Upper lobe of left lung (tissue), 6 donors: Measurements from ENCODE around the gene TMPRSS6. TPM values are rescaled to one million over a fixed set of nuclear protein-coding genes. Genes with fewer than 3 reads are reported as not detected.
A peak's percentile ranks its signal among the peaks of the same experiment; 100 is the strongest.

Experiments used
- ATAC-seq, 2 donors: fragments of 200-7000 bp; cut with Tn5 transposase; one replicate each; pipeline ENCODE4 v1.9.1; 2022; ENCODE audit warnings: mild to moderate bottlenecking in 2 of 2, moderate library complexity in 2 of 2; ENCODE audit not compliant: low FRiP score in 2 of 2
- DNase-seq, 2 donors: peaks; one replicate each; pipeline ENCODE4 v3.0.0-alpha.2; 2019 to 2020
- H3K27ac ChIP-seq, 4 donors: fragments of 200-600 bp; sonication (generic); one replicate each; pipeline ENCODE4 v1.5.1; 2016 to 2019
- H3K27me3 ChIP-seq, 4 donors: fragments of 200-600 bp; sonication (generic); one replicate each; pipeline ENCODE4 v1.5.1; 2017 to 2019
- H3K36me3 ChIP-seq, 4 donors: fragments of 200-600 bp; sonication (generic); one replicate each; pipeline ENCODE4 v1.5.1; 2016 to 2019
- H3K4me1 ChIP-seq, 4 donors: fragments of 200-600 bp; sonication (generic); one replicate each; pipeline ENCODE4 v1.5.1; 2018 to 2019
- H3K4me3 ChIP-seq, 4 donors: fragments of 200-600 bp; sonication (generic); one replicate each; pipeline ENCODE4 v1.5.1; 2017 to 2019; ENCODE audit warnings: mild to moderate bottlenecking in 2 of 4, moderate library complexity in 1 of 4
- H3K9me3 ChIP-seq, 4 donors: fragments of 200-600 bp; sonication (generic); one replicate each; pipeline ENCODE4 v1.5.1; 2018 to 2019
- EP300 ChIP-seq, 4 donors: sonication (generic); formaldehyde crosslinking; IDR thresholded peaks; one replicate each; pipeline ENCODE4 v1.5.1; 2017; ENCODE audit warnings: antibody characterized with exemption in 4 of 4, control low read depth in 2 of 4
- POLR2A ChIP-seq, 4 donors: fragments of 450-650 bp; IDR thresholded peaks; one replicate each; pipeline ENCODE4 v1.5.1; 2016 to 2017; ENCODE audit warnings: antibody characterized with exemption in 4 of 4, mild to moderate bottlenecking in 2 of 4
- POLR2AphosphoS5 ChIP-seq, 2 donors: sonication (generic); formaldehyde crosslinking; IDR thresholded peaks; one replicate each; pipeline ENCODE4 v1.5.1; 2017; ENCODE audit warnings: antibody characterized with exemption in 2 of 2
- WGBS, 2 donors: methylation state at CpG; one replicate each; pipeline ENCODE4 v1.1.5; 2017 to 2018; 5-methylcytosine and 5-hydroxymethylcytosine counted together
- total RNA-seq, 6 donors: library from RNA; depleted of rRNA in 4 of 6; stranded (reverse); fragments of >200 nt in 4 of 6; gene quantifications; one replicate each; pipeline versions ENCODE4 v1.1.0 to v1.2.1, GENCODE V29; 2016 to 2021
- TF ChIP-seq, protein P1 (sequence below), 6 experiments: fragments of 450-650 bp in 4 of 6; fragments of 200-600 bp in 2 of 6; sonication (generic) in 2 of 6; IDR thresholded peaks; one replicate each; pipeline ENCODE4 v1.5.1; 2016 to 2019; ENCODE audit warnings: antibody characterized with exemption in 6 of 6
- donor health status: DM: no; HTN: no; CAD: no; lungs with moderate emphysema.
- donor health status: DM: no; HTN: yes; CAD: no; lungs with severe emphysema.

The TMPRSS6 gene
- total RNA-seq, 6 donors from 2014 or later: 0.47 to 8.2 (median 2.0) TPM

DNA sequence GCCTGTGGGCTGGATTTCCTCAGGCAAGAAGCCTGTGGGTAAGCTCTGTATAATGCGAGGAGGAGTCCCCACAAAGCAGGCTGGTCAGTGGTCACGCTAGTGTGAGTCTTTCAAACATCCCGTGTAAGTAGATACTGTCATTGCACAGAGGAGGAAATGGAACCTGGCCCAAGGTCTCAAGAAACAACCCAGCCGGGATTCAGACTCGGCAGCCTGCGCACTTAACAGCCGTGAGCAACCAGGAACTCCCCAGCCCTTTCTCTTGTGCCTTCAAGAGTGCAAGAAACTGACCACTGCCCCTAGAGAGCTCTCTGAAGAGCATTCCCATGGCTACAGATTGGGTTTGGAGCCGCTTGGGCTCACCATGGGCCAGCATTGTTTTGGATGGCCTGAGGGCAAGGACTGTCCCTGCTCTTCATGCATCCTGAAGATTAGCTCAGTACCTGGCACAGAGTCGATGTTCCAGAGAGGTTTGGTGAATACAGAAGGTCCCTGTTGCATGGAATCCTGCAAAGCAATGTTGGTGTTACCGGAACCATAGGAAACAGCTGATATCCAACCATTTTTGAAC lies 83.9 kb downstream of the TMPRSS6 start:
- Histone ChIP-seq H3K36me3 (peaks cover 3 to 62% (median 39%) of the 10 kb centered on the region in 4 donors), H3K27ac (peak overlapping the region in 1 of 4 donors; percentile 1), H3K27me3 (no peaks in the 10 kb centered on the region), H3K9me3 (no peaks in the 10 kb centered on the region), H3K4me3 (no peak overlapping the region), H3K4me1 (peaks cover 29 to 53% (median 32%) of the 10 kb centered on the region in 4 donors)
- 81 to 89% methylated on average over 10 of the region's 10 CpGs for WGBS, 2 donors
- TF ChIP-seq POLR2AphosphoS5 (IDR thresholded peaks at IDR 0.05): no peak
- ATAC-seq (peak in 1 of 2 donors; percentile 56), DNase-seq (peak in 1 of 2 donors; percentile 37)

DNA sequence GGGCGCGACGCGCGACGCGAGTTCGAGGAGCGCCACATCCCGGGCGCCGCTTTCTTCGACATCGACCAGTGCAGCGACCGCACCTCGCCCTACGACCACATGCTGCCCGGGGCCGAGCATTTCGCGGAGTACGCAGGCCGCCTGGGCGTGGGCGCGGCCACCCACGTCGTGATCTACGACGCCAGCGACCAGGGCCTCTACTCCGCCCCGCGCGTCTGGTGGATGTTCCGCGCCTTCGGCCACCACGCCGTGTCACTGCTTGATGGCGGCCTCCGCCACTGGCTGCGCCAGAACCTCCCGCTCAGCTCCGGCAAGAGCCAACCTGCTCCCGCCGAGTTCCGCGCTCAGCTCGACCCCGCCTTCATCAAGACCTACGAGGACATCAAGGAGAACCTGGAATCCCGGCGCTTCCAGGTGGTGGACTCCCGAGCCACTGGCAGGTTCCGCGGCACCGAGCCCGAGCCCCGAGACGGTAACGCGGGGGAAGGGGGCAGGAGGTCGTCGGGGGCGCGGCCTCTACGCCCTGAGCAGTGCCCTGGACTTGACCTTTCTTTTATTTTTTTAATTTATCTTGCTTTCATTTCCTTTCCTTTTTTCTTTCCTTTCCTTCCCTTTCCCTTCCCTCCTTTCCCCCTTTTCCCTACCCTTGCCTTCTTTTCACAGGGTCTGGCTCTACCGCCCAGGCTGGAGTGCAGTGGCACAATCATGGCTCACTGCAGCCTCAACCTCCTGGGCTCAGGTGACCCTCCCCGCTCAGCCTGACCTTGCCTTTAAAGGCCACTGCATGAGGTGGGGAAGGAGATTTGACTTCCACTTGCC lies 85.0 kb downstream of the TMPRSS6 start:
- peak overlapping the region in 2 of 4 donors; percentile 1 to 25 for H3K27ac ChIP-seq
- DNase-seq (peak in 1 of 2 donors; percentile 80), ATAC-seq (no peak)
- no peaks in the 10 kb centered on the region for H3K9me3 ChIP-seq
- TF ChIP-seq EP300 (IDR thresholded peaks at IDR 0.05) (no peak), POLR2A (IDR thresholded peaks at IDR 0.05) (no peak), POLR2AphosphoS5 (IDR thresholded peaks at IDR 0.05) (no peak)
- TF ChIP-seq, protein P1, sequence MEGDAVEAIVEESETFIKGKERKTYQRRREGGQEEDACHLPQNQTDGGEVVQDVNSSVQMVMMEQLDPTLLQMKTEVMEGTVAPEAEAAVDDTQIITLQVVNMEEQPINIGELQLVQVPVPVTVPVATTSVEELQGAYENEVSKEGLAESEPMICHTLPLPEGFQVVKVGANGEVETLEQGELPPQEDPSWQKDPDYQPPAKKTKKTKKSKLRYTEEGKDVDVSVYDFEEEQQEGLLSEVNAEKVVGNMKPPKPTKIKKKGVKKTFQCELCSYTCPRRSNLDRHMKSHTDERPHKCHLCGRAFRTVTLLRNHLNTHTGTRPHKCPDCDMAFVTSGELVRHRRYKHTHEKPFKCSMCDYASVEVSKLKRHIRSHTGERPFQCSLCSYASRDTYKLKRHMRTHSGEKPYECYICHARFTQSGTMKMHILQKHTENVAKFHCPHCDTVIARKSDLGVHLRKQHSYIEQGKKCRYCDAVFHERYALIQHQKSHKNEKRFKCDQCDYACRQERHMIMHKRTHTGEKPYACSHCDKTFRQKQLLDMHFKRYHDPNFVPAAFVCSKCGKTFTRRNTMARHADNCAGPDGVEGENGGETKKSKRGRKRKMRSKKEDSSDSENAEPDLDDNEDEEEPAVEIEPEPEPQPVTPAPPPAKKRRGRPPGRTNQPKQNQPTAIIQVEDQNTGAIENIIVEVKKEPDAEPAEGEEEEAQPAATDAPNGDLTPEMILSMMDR (IDR thresholded peaks at IDR 0.05): no peak
- 94 to 95% methylated on average over 68 to 71 of the region's 71 CpGs for WGBS, 2 donors
- peaks cover 32 to 58% (median 38%) of the 10 kb centered on the region in 4 donors for H3K4me1 ChIP-seq
- H3K36me3 ChIP-seq: peaks cover 3 to 53% (median 31%) of the 10 kb centered on the region in 4 donors
- H3K4me3 ChIP-seq: no peak overlapping the region
- H3K27me3 ChIP-seq: no peaks in the 10 kb centered on the region

GRCh38 chr22:37023743-37024338 lies 85.7 kb downstream of the TMPRSS6 start:
- no peak for ATAC-seq
- Histone ChIP-seq H3K9me3 (no peaks in the 10 kb centered on the region), H3K4me3 (no peak overlapping the region), H3K27me3 (no peaks in the 10 kb centered on the region), H3K27ac (no peak overlapping the region), H3K4me1 (peaks cover 34 to 58% (median 38%) of the 10 kb centered on the region in 4 donors), H3K36me3 (peaks cover 3 to 46% (median 26%) of the 10 kb centered on the region in 4 donors)
- WGBS, 2 donors: 96 to 97% methylated on average over 30 to 34 of the region's 34 CpGs
- TF ChIP-seq POLR2AphosphoS5 (IDR thresholded peaks at IDR 0.05): no peak
- DNase-seq: no peak

DNA sequence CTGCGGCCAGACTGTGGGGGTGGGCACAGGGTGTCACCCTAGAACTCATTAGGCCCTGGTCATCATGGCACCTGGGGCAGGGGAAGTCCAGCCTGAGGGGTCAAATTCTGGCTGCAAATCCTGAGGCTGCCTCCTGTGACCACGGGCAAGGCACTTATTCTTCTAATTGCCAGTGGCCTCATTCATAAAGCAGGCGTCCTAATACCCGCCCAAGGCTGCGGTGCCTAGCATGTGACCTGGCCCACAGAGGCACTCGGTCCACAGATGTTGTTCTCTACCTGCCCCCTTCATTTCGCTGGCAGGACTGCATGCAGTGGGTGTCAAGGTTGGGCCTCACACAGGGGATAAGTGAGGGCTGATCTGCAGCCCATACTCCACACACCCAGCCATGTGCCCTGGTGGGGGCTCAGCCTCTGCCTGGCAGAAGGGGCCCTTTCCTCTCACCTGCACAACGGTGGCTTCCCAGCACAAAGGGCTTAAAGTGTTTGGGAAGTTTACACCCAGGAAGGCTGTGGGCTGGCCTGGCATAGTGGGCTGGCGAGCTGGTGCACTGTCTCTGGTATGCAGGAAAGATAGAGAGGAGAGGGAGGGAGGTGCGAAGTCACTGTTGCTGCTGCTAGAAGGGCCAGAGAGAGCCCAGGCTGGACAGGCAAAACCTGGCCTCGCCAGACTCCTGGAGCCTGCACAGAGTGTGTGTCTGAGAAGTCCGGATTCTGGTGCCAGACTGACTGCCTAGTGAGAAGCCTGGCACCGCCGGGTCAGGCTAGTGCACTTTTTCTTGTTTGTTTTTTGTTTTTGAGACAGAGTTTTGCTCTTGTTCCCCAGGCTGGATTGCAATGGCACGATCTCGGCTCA lies 86.8 kb downstream of the TMPRSS6 start:
- WGBS, 2 donors: 73 to 74% methylated on average over 10 to 16 of the region's 16 CpGs
- peaks cover 3 to 39% (median 25%) of the 10 kb centered on the region in 4 donors for H3K36me3 ChIP-seq
- peaks cover 44 to 69% (median 50%) of the 10 kb centered on the region in 4 donors for H3K4me1 ChIP-seq
- ATAC-seq: no peak
- H3K4me3 ChIP-seq: no peak overlapping the region
- H3K27ac ChIP-seq: peak overlapping the region in 3 of 4 donors; percentile 57 to 95 (median 57)
- no peaks in the 10 kb centered on the region for H3K27me3 ChIP-seq
- TF ChIP-seq POLR2AphosphoS5 (IDR thresholded peaks at IDR 0.05) (no peak), POLR2A (IDR thresholded peaks at IDR 0.05) (no peak), EP300 (IDR thresholded peaks at IDR 0.05) (no peak)
- TF ChIP-seq, protein P1 (IDR thresholded peaks at IDR 0.05): no peak
- H3K9me3 ChIP-seq: no peaks in the 10 kb centered on the region
- DNase-seq: peak; percentile 19 to 42

DNA sequence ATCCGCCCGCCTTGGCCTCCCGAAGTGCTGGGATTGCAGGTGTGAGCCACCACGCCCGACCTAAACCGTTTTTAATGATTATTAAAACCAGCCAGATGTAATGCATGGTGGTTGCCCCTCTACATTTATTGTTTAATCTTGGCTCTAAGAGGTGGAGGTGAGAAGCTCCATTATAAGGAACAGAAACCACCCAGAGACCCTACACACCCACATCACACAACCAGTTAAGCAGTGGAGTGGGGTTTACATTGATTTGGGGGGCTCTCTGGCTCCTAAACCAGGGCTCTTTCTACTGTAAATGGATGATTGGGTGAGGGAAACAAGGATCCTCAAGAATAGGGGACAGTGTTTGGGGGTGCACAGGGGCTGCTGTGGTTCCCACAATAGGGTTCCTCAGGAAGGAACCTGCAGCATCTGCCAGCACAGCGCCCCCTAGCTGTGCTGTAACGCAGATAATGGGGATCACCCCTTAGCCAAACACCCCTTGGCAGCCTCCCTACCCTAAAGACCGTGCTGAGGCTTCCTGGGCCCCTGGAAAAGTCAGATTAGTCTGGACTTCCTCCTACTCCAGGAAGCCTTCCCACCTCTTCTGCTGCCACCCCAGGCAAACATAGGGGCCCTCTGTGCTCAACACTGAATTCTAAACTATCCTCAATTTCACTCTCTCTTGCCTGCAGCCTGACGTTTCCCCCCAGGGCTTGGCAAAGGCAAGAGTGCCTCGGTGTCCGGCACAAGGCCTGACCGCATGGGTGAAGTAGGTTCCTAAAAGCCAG lies 87.6 kb downstream of the TMPRSS6 start:
- TF ChIP-seq, protein P1 (IDR thresholded peaks at IDR 0.05): peak; percentile 42 to 78 (median 62)
- no peak for TF ChIP-seq POLR2AphosphoS5 (IDR thresholded peaks at IDR 0.05)
- Histone ChIP-seq H3K4me1 (peaks cover 52 to 77% (median 58%) of the 10 kb centered on the region in 4 donors), H3K27ac (peak overlapping the region in 3 of 4 donors; percentile 57 to 95 (median 57)), H3K36me3 (peaks cover 0 to 33% (median 18%) of the 10 kb centered on the region in 4 donors), H3K9me3 (no peaks in the 10 kb centered on the region), H3K27me3 (no peaks in the 10 kb centered on the region), H3K4me3 (no peak overlapping the region)
- DNase-seq (peak in 1 of 2 donors; percentile 59), ATAC-seq (no peak)
- WGBS, 2 donors: 60 to 66% methylated on average over 13 of the region's 13 CpGs
